Activated naive CD4-positive, alpha-beta T cell treated with anti-CD3 and anti-CD28 coated beads, Interleukin-2, amount 50 U/mL, for 24 hours (primary cell): ENCODE data around the gene TMEM145.

Source experiments
- H3K27ac Mint-ChIP-seq: one replicate; pipeline ENCODE4 v1.8.0; 2021; ENCODE audit warnings: mild to moderate bottlenecking, mixed read lengths
- H3K27me3 Mint-ChIP-seq: one replicate; pipeline ENCODE4 v1.8.0; 2021; ENCODE audit warnings: mixed read lengths
- H3K36me3 Mint-ChIP-seq: one replicate; pipeline ENCODE4 v1.8.0; 2021; ENCODE audit warnings: mixed read lengths
- H3K4me1 Mint-ChIP-seq: one replicate; pipeline ENCODE4 v1.8.0; 2021; ENCODE audit warnings: mixed read lengths
- H3K4me3 Mint-ChIP-seq: one replicate; pipeline ENCODE4 v1.8.0; 2021; ENCODE audit warnings: mild to moderate bottlenecking, mixed read lengths
- H3K9me3 Mint-ChIP-seq: one replicate; pipeline ENCODE4 v1.8.0; 2021; ENCODE audit warnings: mixed read lengths

The TMEM145 gene

GRCh38 chr19:42274065-42274682, 38.9 kb upstream of the TMEM145 start:
- H3K4me1 Mint-ChIP-seq = peaks cover 63% of the 10 kb centered on the region
- H3K27me3 Mint-ChIP-seq = no peaks in the 10 kb centered on the region
- H3K9me3 Mint-ChIP-seq = no peaks in the 10 kb centered on the region
- H3K36me3 Mint-ChIP-seq = peaks cover 3% of the 10 kb centered on the region
- H3K27ac Mint-ChIP-seq = peak overlapping the region; percentile 46
- no peak overlapping the region for H3K4me3 Mint-ChIP-seq

GRCh38 chr19:42275103-42275502, 38.0 kb upstream of the TMEM145 start:
- Mint-ChIP-seq H3K27me3 (no peaks in the 10 kb centered on the region), H3K36me3 (peaks cover 3% of the 10 kb centered on the region), H3K9me3 (no peaks in the 10 kb centered on the region), H3K4me3 (no peak overlapping the region), H3K27ac (no peak overlapping the region), H3K4me1 (peaks cover 63% of the 10 kb centered on the region)

DNA sequence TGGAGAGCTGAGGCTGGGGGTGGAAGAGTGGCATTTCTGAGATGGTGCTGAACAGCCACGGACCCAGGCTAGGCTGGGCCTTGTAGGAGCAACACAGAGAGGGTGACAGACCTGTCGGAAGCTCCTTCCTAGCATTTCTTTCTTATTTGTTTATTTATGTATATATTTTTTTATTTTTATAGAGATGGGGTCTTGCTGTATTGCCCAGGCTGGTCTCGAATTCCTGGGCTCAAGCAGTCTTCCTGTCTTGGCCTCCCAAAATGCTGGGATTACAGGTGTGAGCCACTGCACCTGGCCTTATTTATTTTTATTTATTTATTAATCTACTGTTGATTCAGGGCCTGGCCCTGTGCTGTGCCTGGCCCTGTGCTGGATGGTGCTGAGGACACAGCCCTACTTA, 37.6 kb upstream of the TMEM145 start:
- Mint-ChIP-seq H3K9me3 (no peaks in the 10 kb centered on the region), H3K36me3 (peaks cover 3% of the 10 kb centered on the region), H3K27me3 (no peaks in the 10 kb centered on the region), H3K27ac (no peak overlapping the region), H3K4me3 (no peak overlapping the region), H3K4me1 (peaks cover 59% of the 10 kb centered on the region)

DNA sequence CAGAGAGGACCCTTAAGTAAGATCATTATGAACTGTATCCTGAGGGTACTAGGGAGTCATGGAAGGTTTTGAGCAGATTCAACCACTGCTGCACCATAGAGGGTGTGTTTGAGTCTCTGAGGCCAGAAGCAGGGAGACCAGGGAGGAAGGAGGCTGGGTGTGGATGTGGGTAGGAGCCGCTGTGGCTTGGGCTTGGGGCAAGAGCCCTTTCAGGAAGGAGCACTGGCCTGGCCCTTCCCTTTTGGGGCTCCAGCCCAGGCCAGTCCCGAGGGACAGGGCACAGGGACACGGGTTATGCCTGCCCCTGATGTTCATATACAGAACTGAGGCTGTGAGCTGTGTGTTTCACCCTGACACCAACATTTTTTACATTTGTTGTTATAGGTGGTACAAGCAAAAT, 36.8 kb upstream of the TMEM145 start:
- Mint-ChIP-seq H3K4me1 (peaks cover 55% of the 10 kb centered on the region), H3K27ac (no peak overlapping the region), H3K27me3 (no peaks in the 10 kb centered on the region), H3K9me3 (no peaks in the 10 kb centered on the region), H3K36me3 (peaks cover 3% of the 10 kb centered on the region), H3K4me3 (peak overlapping the region; percentile 1)

DNA sequence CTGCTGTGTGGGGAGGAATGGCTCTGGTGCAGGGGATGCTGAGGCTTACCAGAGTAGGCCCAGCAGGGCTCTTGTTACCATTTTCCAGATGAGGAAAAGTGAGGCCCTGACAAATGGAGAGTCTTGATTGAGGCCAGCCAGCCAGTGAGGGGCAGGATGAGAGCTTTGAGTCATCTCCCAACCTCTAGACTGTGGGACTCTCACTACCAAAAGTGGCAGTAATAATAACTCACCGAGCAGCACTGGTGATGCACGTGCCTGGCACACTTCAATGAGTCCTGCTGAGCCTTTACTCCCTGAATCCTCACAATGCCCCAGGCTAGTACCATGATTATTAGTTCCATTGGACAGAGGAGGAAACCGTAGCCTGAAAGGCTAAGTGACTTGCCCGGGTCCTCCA, 36.3 kb upstream of the TMEM145 start:
- Mint-ChIP-seq H3K27me3 (no peaks in the 10 kb centered on the region), H3K4me1 (peaks cover 56% of the 10 kb centered on the region), H3K27ac (no peak overlapping the region), H3K4me3 (no peak overlapping the region), H3K36me3 (peaks cover 3% of the 10 kb centered on the region), H3K9me3 (no peaks in the 10 kb centered on the region)

- peaks cover 3% of the 10 kb centered on the region for H3K36me3 Mint-ChIP-seq
- no peaks in the 10 kb centered on the region for H3K27me3 Mint-ChIP-seq
- peak overlapping the region; percentile 17 for H3K27ac Mint-ChIP-seq
- H3K4me1 Mint-ChIP-seq = peaks cover 64% of the 10 kb centered on the region
- H3K4me3 Mint-ChIP-seq = no peak overlapping the region
- no peaks in the 10 kb centered on the region for H3K9me3 Mint-ChIP-seq
Measured at GRCh38 chr19:42277821-42278451, 35.2 kb upstream of the TMEM145 start.

- Mint-ChIP-seq H3K4me1 (peaks cover 57% of the 10 kb centered on the region), H3K9me3 (no peaks in the 10 kb centered on the region), H3K27ac (peak overlapping the region; percentile 17), H3K36me3 (peaks cover 3% of the 10 kb centered on the region), H3K4me3 (peak overlapping the region; percentile 88), H3K27me3 (no peaks in the 10 kb centered on the region)
Measured at GRCh38 chr19:42278452-42279154, 34.5 kb upstream of the TMEM145 start.

- Mint-ChIP-seq H3K9me3 (no peaks in the 10 kb centered on the region), H3K27me3 (no peaks in the 10 kb centered on the region), H3K36me3 (peaks cover 3% of the 10 kb centered on the region), H3K4me3 (peak overlapping the region; percentile 88), H3K27ac (peak overlapping the region; percentile 57), H3K4me1 (peaks cover 57% of the 10 kb centered on the region)
Measured at GRCh38 chr19:42279155-42279901, 33.8 kb upstream of the TMEM145 start.

DNA sequence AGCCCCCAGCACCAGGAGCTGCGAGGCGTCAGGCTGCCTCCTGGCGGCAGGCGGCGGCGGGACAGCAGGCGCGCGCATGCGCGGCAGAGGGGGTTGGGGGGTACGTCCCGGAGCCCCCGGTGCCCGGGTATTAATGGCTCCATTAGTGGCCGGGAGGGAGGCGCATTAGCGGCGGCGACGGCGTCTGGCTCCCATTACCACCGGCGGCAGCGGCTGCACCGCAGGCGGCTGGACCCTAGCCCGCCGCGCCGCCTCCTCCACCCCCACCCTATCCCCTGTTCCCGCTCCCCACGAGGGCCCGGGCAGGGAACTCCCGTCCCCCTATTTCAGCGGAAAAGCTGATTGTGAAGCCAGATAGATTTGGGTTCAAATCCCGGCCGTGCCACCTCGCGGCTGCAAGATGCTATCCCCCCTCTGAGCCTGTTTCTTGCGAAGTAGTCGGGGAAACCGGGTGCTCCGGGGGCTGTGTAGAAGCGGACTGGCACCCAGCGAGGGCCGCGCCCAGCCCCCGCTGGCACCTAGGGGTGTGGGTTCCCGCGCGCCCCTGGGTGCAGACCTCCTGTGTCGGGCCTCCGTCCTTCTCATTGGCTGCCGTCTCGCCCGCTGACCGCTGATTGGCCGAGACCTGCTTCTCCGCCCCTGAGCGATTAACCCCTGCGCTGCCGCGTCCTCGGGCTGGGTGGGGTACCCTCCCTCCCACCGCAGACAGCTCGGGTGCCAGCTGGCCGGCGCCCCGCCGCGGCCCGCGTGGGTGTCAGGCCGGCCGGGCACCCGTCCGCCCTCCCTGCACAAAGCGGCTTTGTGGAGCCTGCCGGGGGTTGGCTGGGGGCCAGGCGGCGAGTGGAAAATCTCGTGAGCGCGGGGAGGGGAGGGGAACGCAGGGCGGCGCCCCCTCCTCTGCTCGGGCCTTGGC, 33.0 kb upstream of the TMEM145 start:
- H3K27ac Mint-ChIP-seq = peak overlapping the region; percentile 46
- H3K36me3 Mint-ChIP-seq = peaks cover under 1% of the 10 kb centered on the region
- H3K4me1 Mint-ChIP-seq = peaks cover 55% of the 10 kb centered on the region
- no peaks in the 10 kb centered on the region for H3K27me3 Mint-ChIP-seq
- H3K4me3 Mint-ChIP-seq = peak overlapping the region; percentile 88
- H3K9me3 Mint-ChIP-seq = no peaks in the 10 kb centered on the region

DNA sequence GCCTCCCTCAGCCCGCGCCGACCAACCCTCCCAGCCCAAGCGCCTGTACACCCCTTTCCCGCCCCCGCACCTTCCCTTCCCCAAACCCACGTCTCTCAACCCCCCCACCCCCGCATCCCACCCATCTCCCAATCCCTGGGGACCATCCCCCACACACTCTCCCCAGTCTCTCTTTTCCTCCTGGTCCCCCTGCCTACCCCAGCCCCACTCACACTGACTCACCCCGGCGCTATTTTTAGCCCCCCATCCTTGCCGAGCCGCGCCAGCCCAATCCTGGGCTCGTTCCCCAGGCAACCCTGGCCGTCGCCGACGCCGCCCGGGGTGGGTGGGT, 32.3 kb upstream of the TMEM145 start:
- Mint-ChIP-seq H3K36me3 (no peaks in the 10 kb centered on the region), H3K27me3 (no peaks in the 10 kb centered on the region), H3K27ac (no peak overlapping the region), H3K4me3 (peak overlapping the region; percentile 72), H3K9me3 (no peaks in the 10 kb centered on the region), H3K4me1 (peaks cover 59% of the 10 kb centered on the region)

DNA sequence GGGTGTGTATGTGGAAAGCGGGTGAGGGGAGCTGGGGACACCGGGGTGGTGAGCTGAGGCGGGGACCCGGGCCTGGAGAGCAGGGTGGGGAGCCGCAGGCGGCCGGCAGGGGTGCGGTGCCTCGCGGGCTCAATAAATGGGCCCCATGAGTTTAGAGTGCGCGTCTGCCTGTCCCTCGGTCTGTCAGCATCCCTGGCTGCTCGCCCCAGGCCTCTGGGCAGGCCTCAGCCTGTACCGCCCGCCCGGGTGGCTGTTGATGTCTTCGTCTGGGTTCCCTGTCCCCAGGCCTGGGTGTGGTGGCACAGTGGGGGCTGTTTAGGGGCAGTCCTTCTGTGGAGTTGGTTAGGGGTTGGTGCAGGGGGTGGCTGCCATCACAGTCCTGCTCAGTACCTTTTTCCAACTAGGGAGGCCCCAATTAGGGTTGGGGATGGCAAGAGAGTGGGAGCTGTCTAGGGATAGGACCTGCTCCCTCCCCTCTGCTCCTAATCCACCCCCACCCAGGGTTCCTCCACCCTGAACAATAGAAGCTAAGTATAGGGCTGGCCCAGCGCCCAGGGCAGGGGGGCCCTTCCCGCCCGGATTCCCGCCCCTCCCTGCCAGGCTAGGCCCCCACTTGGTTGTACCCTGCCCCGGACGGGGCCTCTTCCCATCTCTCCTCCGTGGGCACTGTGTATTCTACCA, 31.8 kb upstream of the TMEM145 start:
- Mint-ChIP-seq H3K4me3 (peak overlapping the region; percentile 74), H3K27ac (peak overlapping the region; percentile 93)

GRCh38 chr19:42281827-42282762, 31.0 kb upstream of the TMEM145 start:
- Mint-ChIP-seq H3K27me3 (no peaks in the 10 kb centered on the region), H3K36me3 (no peaks in the 10 kb centered on the region), H3K4me3 (peak overlapping the region; percentile 76), H3K4me1 (peaks cover 54% of the 10 kb centered on the region), H3K27ac (peak overlapping the region; percentile 93), H3K9me3 (no peaks in the 10 kb centered on the region)

More for the DNA sequence above, 31.8 kb upstream of the TMEM145 start:
- Mint-ChIP-seq H3K27me3 (no peaks in the 10 kb centered on the region), H3K4me1 (peaks cover 59% of the 10 kb centered on the region), H3K36me3 (no peaks in the 10 kb centered on the region), H3K9me3 (no peaks in the 10 kb centered on the region)

GRCh38 chr19:42282819-42283187, 30.3 kb upstream of the TMEM145 start:
- H3K9me3 Mint-ChIP-seq = no peaks in the 10 kb centered on the region
- H3K4me3 Mint-ChIP-seq = peak overlapping the region; percentile 76
- H3K4me1 Mint-ChIP-seq = peaks cover 51% of the 10 kb centered on the region
- H3K27ac Mint-ChIP-seq = no peak overlapping the region
- H3K27me3 Mint-ChIP-seq = no peaks in the 10 kb centered on the region
- H3K36me3 Mint-ChIP-seq = no peaks in the 10 kb centered on the region
